GM21515 (cell line): Measurements from ENCODE around the gene CCDC197.
A peak's percentile ranks its signal among the peaks of the same experiment; 100 is the strongest.

Experiments used
- ATAC-seq: cut with Tn5 transposase; IDR thresholded peaks from one replicate; pipeline ENCODE4 v1.9.1; 2021; ENCODE audit not compliant: unreplicated experiment

The CCDC197 gene

DNA sequence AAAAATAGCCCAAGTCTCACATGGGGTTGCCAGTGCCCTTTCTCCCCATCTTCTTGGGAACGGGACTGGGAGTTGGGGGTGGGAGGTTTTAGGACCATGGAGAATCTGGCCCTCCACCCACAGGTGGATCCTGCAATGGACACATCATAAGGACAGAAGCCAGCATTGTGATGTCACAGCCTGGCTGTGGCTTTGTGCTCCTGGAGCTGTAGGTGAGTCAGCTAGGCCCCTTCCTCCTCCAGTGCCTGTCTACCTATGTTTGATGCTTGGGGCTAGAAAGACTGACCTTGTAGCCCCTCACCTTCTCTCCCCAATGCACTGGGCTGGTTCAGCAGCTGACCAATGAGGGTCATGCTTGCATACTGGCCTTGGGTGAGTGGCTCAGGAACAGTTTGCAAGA is at the start of gene CCDC197:
TSS of gene CCDC197 (plus strand) at position 220 of the 400 bp plus-strand sequence. CDS start 831 bp downstream, outside the sequence.
- ATAC-seq, result no peak

GRCh38 chr14:93949511-93950075 is 47.5 kb upstream of the CCDC197 start:
- ATAC-seq, result no peak

- ATAC-seq, result no peak
Observed at GRCh38 chr14:93950948-93951634, 46.0 kb upstream of the CCDC197 start.

DNA sequence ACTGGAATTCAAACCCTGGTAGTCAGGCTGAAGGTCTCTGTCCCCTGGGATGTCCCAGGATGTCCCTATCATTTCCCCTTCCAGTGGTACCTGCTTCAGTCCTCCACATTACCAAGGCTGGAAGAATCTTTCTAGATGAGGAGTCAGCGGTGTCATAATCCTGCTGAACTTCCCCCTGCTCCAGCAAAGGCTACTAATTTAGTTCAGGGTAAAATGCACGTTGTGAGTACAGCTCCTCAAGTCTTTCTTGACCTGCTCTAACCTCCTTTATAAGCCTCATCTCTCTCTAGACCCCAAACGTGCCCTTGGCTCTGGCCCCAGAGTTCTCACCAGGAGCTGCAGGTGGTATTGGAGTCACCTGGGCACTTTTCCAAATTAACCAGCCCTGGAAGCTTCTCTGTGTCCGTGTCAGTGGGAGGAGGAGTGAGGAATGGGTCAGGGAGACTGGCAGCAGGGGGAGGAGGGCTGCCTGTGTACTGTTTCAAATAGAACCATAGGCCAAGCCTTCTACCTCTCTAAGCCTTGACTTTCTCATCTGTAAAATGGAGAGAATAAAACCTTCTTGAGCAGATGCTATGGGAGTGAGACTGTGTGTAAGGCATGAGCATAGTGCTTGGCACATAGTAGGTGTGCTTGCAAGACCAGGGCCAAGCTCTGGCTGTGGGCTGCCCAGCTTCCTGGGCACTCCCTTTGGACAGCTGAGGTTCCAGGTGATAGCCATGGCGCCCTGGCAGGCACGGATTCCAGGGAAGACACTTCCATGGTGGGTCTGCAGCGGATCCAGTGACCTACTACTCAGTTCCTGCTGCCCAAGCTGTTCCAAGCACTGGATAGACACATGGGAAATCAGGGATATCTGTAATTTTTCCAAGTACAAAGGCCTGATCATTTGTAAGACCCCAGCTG is 45.2 kb upstream of the CCDC197 start:
- ATAC-seq, result no peak

DNA sequence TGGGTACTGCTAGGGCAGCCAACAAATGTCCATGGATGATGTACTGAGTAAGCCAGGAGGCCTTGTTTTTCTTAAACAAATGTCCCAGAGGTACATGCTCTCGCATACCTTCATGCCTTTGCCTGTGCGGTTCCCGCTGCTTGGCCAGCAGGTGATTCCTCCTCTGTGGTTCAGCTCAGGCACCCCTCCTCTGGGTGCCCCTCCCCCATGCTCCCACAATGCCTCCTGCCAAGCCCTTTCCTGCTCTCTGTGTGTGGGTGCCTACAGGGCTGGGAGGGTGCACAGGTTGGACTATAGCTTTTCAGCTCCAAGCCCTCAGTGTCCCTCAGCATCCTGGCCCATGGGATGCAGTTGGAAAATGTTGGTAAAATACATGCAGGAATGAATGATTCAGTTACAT is 44.3 kb upstream of the CCDC197 start:
- ATAC-seq, result no peak

DNA sequence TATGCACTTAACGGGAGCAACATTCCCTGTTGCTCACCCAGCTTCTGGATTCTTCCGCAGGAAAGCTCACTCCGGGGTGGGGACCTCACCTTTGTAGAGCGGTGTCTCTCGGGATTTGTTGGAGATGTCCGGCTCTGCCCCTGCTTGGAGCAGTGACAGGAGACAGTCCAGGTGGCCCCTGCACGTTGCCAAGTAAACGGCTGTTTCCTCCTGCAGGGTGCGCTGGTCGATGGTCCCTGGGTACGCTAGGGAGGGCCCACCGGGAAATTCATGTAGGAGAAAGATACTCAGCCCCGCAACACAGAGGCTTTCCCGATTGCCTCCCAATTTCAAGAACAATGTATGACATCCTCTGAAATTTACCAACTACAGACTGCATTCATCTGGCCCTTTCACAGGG is 43.8 kb upstream of the CCDC197 start:
- ATAC-seq, result no peak

DNA sequence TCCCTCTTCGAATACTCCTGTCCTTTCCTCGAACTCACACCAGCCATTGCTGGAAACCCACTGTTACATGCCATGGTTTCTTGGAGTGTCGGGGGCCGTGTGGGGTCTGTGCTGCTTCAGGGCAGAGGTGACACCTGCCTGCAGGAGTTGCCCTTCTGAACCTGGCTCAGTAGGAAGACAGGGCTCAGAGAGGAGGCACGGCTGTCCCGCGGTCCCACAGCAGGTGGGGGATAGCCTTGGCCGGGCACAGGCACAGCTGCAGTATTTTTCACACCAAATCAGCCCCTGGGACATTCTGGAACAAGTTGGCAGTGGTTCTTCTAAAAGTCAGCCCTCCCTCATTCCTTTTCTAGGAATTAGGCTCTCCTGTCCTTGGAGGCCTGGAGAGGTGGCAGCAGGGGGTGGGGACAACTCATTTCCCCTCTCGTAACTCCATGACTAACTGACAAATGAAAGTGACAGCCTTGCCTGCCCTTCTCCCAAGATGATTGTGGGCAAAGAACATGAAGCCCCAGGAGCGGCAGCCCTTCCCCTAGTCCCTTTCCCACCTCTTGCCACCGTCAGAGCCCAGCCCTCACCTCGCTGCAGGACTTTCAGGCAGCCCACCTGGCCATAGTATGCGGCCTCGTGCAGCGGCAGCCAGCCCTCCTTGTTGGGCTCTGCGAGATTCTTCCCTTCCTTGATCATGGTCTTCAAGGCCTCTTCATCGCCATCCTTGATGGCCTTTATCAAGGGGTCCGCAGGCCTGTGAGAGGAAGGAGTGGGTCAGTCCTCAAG is 43.2 kb upstream of the CCDC197 start:
- ATAC-seq, result no peak

DNA sequence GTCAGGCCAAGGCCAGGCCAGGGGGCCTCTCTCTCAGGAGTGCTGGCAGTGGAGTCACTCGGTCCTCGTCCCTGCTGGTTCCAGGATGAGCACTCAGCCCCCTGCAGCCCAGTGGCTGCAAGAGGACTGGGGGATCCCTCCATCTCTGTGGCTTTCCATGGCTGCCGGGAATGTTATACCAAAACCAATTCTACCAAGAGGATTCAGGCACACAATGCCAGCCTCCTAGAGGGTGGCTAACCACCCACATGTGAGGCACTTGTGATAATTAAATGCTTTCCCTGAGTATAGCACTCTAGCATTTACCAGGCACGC is 42.6 kb upstream of the CCDC197 start:
- ATAC-seq, result no peak

- peak; percentile 39 for ATAC-seq
Observed at GRCh38 chr14:93954900-93955849, 41.9 kb upstream of the CCDC197 start.

DNA sequence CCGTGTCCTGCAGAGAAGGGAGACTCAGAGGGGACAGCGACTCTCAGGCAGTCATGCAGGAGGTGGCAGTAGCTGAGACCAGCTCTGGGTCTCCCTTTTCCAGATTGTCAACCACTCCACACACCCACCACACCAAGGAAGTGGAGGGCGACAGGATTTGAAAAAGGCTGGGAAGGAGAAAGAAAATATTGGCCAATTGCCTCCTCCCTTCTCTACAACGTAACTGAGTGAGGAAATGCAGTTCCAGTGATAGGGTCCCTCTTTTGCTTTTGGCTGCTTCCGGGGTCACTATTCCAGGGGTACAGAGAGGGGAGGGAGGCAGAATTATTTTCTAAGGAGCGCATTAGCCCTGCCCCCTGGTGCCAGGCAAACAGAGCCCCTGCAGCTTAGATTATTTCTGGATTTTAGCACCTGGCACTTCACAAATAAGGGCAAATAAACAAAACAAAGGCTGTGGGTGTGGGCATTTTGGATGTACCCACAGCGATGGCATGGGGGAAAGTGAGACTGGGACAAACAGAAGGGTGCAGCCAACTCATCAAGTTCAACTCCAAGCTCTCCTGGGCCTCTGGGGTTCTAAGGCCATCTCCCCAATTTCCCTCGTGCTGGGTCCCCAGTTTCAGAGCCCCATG is 41.1 kb upstream of the CCDC197 start:
- ATAC-seq, result no peak

GRCh38 chr14:93956514-93957332 is 40.4 kb upstream of the CCDC197 start:
- ATAC-seq, result no peak

DNA sequence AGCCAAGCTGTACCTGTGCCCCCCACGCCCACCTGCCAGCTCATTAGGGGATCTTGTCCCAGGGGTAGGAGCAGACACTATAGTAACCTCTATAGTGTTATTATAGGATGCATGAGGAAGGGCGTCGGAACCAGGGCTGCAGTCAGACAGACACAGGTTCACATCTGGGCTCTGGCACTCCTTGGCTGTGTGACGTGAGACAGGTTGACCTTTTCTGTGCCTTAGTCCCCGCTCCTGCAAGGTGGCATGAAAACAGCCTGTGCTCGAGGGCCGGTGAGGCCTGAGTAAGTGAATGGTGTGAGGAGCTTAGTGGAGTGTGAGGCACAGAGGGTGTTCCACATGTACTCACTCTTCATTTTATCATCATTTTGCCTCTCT is 39.8 kb upstream of the CCDC197 start:
- ATAC-seq, result no peak

GRCh38 chr14:93957751-93958566 is 39.1 kb upstream of the CCDC197 start:
- ATAC-seq, result no peak

DNA sequence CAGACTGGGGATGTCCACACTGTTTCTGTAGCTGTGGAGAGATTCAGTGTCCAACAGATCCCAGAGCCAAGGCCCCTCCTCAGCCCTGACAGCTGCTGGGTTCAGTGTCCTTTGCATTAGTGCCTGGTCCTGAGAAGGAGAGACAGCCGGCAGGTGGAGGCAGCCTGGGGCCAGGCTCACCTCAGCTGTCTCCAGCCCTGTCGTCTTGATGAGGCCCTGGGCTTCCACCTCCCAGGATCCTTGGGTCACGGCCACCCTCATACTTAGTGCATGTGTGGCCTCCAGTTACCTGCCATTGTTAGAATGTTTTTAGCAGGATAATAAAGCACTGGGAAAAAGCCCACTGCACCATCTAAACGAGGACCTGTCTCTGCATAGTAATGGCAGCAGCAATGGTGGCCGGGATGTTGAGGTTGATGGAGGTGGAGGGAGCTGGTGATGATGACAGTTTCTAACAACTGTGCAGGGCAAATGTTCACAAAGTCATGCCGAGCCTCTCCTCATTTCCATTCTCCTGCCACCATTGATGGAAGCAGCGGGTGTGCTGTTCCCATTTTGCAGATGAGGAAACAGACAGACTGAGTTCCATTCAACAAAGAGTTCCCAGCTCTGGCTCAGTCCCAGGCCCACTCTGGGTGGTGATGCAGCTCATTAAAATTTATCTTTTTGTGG is 38.4 kb upstream of the CCDC197 start:
- ATAC-seq, result no peak

- peak; percentile 58 for ATAC-seq
Observed at GRCh38 chr14:93959239-93960107, 37.6 kb upstream of the CCDC197 start.

DNA sequence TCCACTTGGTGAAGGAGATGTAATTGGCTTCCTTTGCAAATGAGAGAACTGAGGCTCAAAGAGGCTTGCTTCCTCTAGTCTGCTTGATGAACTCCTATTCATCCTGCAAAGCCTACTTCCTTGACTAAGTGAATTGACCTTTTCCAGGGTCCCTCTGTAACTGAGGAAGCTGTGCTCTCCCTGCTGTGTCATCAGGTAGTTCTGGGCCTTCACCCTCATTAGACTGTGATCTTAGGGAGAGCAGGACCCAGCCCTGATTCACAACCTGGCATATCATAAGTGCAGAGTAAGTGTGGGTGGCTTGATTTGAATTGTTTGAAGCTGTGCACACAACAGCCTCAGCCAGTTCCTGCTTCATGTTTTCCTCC is 37.0 kb upstream of the CCDC197 start:
- no peak for ATAC-seq
